Fibroblast of upper back skin (primary cell): ENCODE measurements around the gene NPSR1.
"Not testable (repeated sequence)": the region's sequence is repeated elsewhere in the genome, so short reads cannot be mapped to it uniquely, and the experiment has no call there.

ENCODE experiments used
- DNase-seq: peaks from one replicate; pipeline ENCODE4 v3.0.0-alpha.2; 2013

Gene NPSR1, protein sequence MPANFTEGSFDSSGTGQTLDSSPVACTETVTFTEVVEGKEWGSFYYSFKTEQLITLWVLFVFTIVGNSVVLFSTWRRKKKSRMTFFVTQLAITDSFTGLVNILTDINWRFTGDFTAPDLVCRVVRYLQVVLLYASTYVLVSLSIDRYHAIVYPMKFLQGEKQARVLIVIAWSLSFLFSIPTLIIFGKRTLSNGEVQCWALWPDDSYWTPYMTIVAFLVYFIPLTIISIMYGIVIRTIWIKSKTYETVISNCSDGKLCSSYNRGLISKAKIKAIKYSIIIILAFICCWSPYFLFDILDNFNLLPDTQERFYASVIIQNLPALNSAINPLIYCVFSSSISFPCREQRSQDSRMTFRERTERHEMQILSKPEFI

GRCh38 chr7:34657632-34658268 is at the start of gene NPSR1:
TSS of gene NPSR1 (plus strand) at chr7:34658218. CDS start at chr7:34658413, 195 bp downstream.
- no peak for DNase-seq

- DNase-seq: peak; percentile 66
Observed at GRCh38 chr7:34612661-34613060, 45.4 kb upstream of the NPSR1 start.

GRCh38 chr7:34620425-34620824 is 37.6 kb upstream of the NPSR1 start:
- DNase-seq: no peak

- DNase-seq: no peak
Observed at GRCh38 chr7:34622182-34622581, 35.8 kb upstream of the NPSR1 start.

- DNase-seq: no peak
Observed at GRCh38 chr7:34622771-34623250, 35.2 kb upstream of the NPSR1 start.

- DNase-seq: not testable (repeated sequence)
Observed at GRCh38 chr7:34628618-34629017, 29.4 kb upstream of the NPSR1 start.

DNA sequence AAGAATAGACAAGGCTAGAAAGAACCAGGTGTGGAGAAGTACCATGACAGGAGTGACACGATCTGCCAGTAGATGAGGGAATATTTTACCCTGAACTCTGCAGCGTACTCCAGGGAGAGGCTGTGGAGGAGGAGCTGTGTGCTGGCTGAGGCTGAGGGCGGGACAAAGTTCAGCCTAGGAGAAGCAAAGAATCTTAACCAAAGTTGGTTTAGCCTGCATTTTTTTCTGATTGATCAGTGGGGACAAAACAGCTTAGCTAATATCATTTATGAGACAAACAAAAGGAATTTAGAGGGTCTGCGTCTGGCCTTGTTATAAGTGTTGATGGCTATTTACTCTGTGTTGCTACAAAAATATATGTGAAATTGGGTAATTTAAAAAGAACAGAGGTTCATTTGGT is 5.2 kb upstream of the NPSR1 start:
- peak; percentile 70 for DNase-seq

DNA sequence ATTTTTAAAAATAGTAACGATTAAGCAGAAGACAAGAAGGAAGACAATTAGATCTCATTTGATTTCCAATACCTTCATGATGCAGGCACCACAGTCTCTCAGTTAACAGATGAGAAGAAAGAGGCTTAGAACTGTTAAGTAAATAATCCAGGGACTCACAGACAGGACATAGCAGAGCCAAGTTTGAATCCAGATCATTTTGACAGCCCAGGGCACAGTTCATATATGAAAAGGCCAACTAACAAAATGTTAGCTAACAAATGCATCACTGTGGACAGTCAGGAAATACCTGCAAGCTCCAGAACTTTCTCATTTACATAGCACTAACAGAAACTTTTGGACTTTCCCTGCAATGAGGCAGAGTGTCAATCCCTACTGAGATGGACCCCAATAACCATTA is 4.2 kb upstream of the NPSR1 start:
- DNase-seq: no peak

DNA sequence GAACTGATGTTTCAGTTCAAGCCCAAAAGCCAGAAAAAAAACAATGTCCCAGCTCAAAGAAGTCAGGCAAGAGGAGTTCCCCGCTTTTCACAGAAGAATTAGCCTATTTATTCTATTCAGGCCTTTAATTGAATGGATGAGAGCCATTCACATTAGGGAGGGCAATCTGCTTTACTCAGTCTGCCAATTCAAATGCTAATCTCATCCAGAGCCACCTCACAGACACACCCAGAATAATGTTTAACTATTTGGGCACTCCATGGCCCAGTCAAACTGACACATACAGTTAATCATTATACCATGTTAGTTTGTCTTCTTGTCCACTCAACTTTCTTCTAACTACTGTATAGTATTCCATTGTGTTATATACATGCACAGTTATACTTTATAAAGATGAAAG is 2.6 kb upstream of the NPSR1 start:
- no peak for DNase-seq

DNA sequence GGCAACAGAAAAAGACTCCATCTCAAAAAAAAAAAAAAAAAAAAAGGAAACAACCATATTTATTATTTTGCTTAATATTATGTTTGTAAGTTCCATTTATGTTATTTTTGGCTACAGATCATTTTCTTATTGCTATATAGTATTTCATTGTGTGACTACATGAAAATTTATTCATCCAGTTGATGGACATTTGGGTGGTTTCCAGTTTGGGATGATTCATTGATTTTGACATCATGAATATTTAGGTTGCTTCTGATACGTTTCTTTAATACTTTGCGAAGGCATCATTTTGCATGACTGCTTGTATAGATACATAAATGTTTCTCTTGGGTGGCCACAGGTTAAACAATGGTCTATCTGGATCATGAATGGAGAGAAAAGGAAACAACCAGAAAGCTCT is 2.0 kb upstream of the NPSR1 start:
- DNase-seq: no peak

- no peak for DNase-seq
Observed at GRCh38 chr7:34659472-34660075, 1.6 kb downstream of the NPSR1 start.

- no peak for DNase-seq
Observed at GRCh38 chr7:34662058-34662708, 4.2 kb downstream of the NPSR1 start.

- DNase-seq: no peak
Observed at GRCh38 chr7:34664755-34665154, 6.7 kb downstream of the NPSR1 start.

DNA sequence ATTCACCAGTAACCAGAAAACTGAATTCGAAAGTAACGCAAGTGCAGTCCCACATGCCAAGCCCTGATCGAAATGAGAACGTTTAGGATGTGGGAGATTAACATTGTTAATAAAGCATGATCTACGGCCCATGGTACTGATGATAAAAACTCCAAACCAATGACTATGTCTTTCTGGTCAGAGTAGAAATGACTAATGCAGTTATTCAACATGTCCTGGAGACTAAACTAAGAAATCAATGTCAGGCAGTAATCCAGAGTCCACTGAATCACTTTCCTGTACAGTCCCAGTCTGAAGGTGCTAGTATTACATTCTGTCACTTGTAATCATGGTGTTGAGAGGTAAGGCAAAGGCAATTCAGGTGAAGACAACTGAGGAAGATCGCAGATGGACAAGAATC is 14.4 kb downstream of the NPSR1 start:
- peak; percentile 83 for DNase-seq

DNA sequence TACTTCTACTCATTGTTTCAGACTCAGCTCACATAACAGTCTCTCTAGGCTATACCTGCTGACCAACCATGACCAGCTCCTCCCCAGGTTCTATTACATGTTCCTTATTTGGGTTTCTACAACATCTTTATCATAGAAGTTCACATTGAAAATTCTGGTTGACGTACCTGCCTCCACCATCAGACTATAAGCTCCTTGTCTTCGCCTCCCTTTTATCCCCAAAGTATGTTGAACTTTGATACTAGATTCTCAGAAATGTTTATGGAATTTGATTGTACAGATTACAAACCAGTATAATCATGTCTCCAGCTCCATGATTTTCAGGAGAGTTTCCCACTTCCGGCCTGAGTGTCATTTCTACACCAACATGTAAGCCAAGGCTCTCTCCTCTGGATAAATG is 15.0 kb downstream of the NPSR1 start:
- no peak for DNase-seq

- DNase-seq: peak; percentile 14
Observed at GRCh38 chr7:34675749-34676374, 17.8 kb downstream of the NPSR1 start.

GRCh38 chr7:34677491-34677890 is 19.5 kb downstream of the NPSR1 start:
- no peak for DNase-seq

DNA sequence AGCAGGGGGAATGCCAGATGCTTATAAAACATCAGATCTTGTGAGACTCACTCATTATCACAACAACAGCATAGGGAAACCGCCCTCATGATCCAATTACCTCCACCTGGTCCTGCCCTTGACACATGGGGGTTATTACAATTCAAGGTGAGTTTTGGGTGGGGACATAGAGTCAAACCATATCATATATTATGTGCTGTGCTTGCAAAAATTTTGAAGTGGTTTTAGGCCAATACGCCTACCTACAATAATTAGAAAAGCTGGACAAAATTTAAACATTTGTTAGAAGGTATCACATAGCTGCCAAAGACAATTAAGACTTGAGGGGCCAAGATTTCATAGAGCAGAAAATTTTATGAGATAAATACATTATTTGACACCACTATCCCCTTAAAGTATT is 29.5 kb downstream of the NPSR1 start:
- no peak for DNase-seq

DNA sequence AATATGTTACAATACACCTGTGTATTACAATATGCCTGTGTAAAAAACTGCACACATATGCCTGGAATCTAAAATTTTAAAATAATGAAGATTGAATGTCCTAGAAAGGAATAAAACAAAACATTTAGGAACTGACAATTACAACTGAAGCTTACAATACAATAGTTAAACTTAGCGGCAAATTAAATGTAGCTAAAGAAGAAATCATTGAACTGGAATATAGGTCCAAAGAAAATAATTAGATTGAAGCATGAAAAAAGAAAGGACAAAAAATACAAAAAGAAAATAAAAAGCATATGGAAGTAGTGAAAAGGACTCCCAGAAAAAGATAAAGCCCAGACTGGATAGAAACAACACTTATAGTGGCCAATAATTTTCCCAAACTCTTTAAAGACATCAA is 38.4 kb downstream of the NPSR1 start:
- DNase-seq: no peak

GRCh38 chr7:34709771-34710170 is 51.8 kb downstream of the NPSR1 start:
- no peak for DNase-seq

DNA sequence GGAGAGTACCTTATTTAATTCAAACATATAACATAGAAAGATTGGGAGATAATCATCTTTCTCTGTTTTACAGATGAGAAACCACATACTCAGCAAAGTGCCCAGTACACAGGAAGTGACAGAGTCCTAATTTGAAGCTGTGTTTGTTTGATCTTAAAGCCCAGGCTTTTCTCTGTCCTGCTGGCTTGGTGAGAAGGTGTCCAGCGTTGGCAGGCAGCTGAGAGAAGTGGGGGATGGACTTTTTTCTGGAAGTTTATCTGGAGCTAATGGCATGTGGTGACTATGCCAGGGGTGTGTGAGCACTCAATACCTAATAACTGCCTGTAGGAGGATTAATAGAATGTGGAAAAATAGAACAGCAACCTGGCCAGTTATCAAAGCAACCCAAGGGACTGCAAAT is 60.8 kb downstream of the NPSR1 start:
- DNase-seq: no peak

DNA sequence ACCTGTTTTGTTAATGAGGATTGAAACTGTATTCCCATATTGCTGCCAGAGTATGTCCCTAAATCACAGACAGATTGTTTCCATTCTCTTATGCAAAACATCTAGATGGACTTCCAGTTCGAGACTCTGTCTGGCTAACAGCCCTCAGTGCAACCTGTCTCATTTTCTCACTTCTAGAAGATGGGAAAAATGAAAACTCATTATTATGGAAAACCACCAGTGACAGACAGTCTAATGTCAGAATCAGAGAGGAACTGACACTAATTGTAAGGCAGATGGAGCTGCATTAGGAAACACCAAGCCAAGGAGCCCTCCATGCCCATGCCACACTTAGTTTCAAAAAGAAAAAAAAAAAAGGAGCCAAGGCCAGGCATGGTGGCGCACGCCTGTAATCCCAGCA is 61.6 kb downstream of the NPSR1 start:
- DNase-seq: no peak

DNA sequence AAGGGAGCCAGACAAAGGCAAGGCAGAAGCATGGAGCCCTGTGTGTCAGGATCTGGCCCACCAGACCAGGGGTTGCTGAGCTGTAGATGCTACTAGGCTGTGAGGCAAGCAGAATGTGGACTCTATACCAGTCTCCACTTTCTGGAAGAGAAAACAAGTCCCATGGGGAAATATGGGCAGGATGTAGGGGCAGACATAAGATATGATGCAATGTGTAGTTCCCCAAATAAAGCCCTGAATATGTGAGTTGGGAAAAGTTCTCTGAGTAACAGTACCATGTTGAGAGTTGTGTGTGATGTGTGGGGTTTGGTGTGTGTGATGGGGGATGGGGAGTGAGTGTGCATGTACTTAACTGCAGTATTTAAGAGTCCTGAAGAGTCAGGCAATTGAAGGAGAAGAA is 62.3 kb downstream of the NPSR1 start:
- no peak for DNase-seq
